ENCODE results near the gene CHST13. TPM values are rescaled to one million over a fixed set of nuclear protein-coding genes. Genes with fewer than 3 reads are reported as not detected.

CHST13 gene
- total RNA-seq, 1 experiment from 2014 or later: 0.91 TPM

- BruUV-seq (replicated peaks): no TSS peak
- Histone ChIP-seq H3K27me3 (ENCODE audit: insufficient read depth, low read length) (no peaks in the 10 kb centered on the region), H4K20me1 (ENCODE audit: insufficient read depth) (no peaks in the 10 kb centered on the region), H3K27ac (ENCODE audit: low read depth, low read length) (no peak overlapping the region), H3K79me2 (ENCODE audit: insufficient read depth, low read length) (no peaks in the 10 kb centered on the region), H3K9me3 (ENCODE audit: control insufficient read depth in 1 of 2, insufficient read depth in 1 of 2, low read depth in 1 of 2, low read length in 2 of 2) (no peaks in the 10 kb centered on the region), H3K4me3 (replicated peaks in 1 of 2; ENCODE audit: low read depth in 1 of 2, low read length in 2 of 2) (no peak overlapping the region), H3K9ac (ENCODE audit: low read length) (no peak overlapping the region), H3K36me3 (ENCODE audit: control insufficient read depth in 1 of 2, insufficient read depth in 2 of 2, low read length in 2 of 2) (no peaks in the 10 kb centered on the region), H2AFZ (ENCODE audit: low read depth, low read length, poor library complexity, severe bottlenecking) (no peak overlapping the region), H3K4me1 (ENCODE audit: control insufficient read depth in 1 of 2, insufficient read depth in 2 of 2, low read length in 2 of 2) (no peaks in the 10 kb centered on the region), H3K4me2 (ENCODE audit: low read length) (no peak overlapping the region), H3K9me2 (ENCODE audit: insufficient read depth) (no peaks in the 10 kb centered on the region)
- ChIA-PET RAD21 (ENCODE audit: low non-redundant PET in 1 of 2, low total read pairs in 2 of 2, uncharacterized antibody in 2 of 2, unreplicated experiment in 2 of 2) (no interaction called here), POLR2A (no interaction called here), CTCF (no interaction called here)
- intact Hi-C loops (cut with micrococcal nuclease): no loop called here
- DNase-seq (ENCODE audit: low read depth, low spot score) (no peak), ATAC-seq (no peak)
- TF ChIP-seq SIN3A (IDR thresholded peaks at IDR 0.05; ENCODE audit: low read depth) (no peak), ZFX (IDR thresholded peaks at IDR 0.05) (no peak)
These were observed 26.8 kb upstream of the CHST13 start for GRCh38 chr3:126496894-126497850.

GRCh38 chr3:126497956-126498355 is 26.0 kb upstream of the CHST13 start:
- H3K4me3 ChIP-seq (replicated peaks in 1 of 2; ENCODE audit: low read depth in 1 of 2, low read length in 2 of 2): no peak overlapping the region
- ATAC-seq (no peak), DNase-seq (ENCODE audit: low read depth, low spot score) (no peak)
- no peak overlapping the region for H3K9ac ChIP-seq (ENCODE audit: low read length)
- CTCF ChIA-PET: no interaction called here
- H3K79me2 ChIP-seq (ENCODE audit: insufficient read depth, low read length): no peaks in the 10 kb centered on the region
- H3K27ac ChIP-seq (ENCODE audit: low read depth, low read length): no peak overlapping the region
- POLR2A ChIA-PET: no interaction called here
- no peaks in the 10 kb centered on the region for H3K27me3 ChIP-seq (ENCODE audit: insufficient read depth, low read length)
- RAD21 ChIA-PET (ENCODE audit: low non-redundant PET in 1 of 2, low total read pairs in 2 of 2, uncharacterized antibody in 2 of 2, unreplicated experiment in 2 of 2): no interaction called here
- no peaks in the 10 kb centered on the region for H3K36me3 ChIP-seq (ENCODE audit: control insufficient read depth in 1 of 2, insufficient read depth in 2 of 2, low read length in 2 of 2)
- no peak overlapping the region for H3K4me2 ChIP-seq (ENCODE audit: low read length)
- no peaks in the 10 kb centered on the region for H4K20me1 ChIP-seq (ENCODE audit: insufficient read depth)
- no peaks in the 10 kb centered on the region for H3K4me1 ChIP-seq (ENCODE audit: control insufficient read depth in 1 of 2, insufficient read depth in 2 of 2, low read length in 2 of 2)
- intact Hi-C loops (cut with micrococcal nuclease): no loop called here
- BruUV-seq (replicated peaks): no TSS peak
- no peaks in the 10 kb centered on the region for H3K9me2 ChIP-seq (ENCODE audit: insufficient read depth)
- no peaks in the 10 kb centered on the region for H3K9me3 ChIP-seq (ENCODE audit: control insufficient read depth in 1 of 2, insufficient read depth in 1 of 2, low read depth in 1 of 2, low read length in 2 of 2)
- no peak overlapping the region for H2AFZ ChIP-seq (ENCODE audit: low read depth, low read length, poor library complexity, severe bottlenecking)
- TF ChIP-seq EZH2phosphoT487 (IDR thresholded peaks at IDR 0.05; ENCODE audit: borderline replicate concordance): no peak
- no peak for TF ChIP-seq EZH2 (IDR thresholded peaks at IDR 0.05)
- TF ChIP-seq CEBPB (IDR thresholded peaks at IDR 0.05; ENCODE audit: low read depth): no peak
- TF ChIP-seq CBX3 (IDR thresholded peaks at IDR 0.05; ENCODE audit: low read depth): no peak
- no peak for TF ChIP-seq TCF7L2 (IDR thresholded peaks at IDR 0.05; ENCODE audit: borderline replicate concordance, extremely low read depth, insufficient read depth, insufficient read length)
- TF ChIP-seq EGR1 (IDR thresholded peaks at IDR 0.05; ENCODE audit: low read depth): no peak
- no peak for TF ChIP-seq SP1 (IDR thresholded peaks at IDR 0.05; ENCODE audit: low read depth)
- TF ChIP-seq ZFX (IDR thresholded peaks at IDR 0.05): no peak
- no peak for TF ChIP-seq REST (IDR thresholded peaks at IDR 0.05; ENCODE audit: low read depth)
- no peak for TF ChIP-seq POLR2A (IDR thresholded peaks at IDR 0.05; ENCODE audit: borderline replicate concordance, extremely low read depth, insufficient read depth, insufficient read length)
- no peak for TF ChIP-seq MAX (IDR thresholded peaks at IDR 0.05)
- TF ChIP-seq YY1 (IDR thresholded peaks at IDR 0.05; ENCODE audit: extremely low read depth, insufficient replicate concordance, low read depth, low read length): no peak
- no peak for TF ChIP-seq JUND (IDR thresholded peaks at IDR 0.05)
- no peak for TF ChIP-seq SIN3A (IDR thresholded peaks at IDR 0.05; ENCODE audit: low read depth)
- TF ChIP-seq ZBTB33 (IDR thresholded peaks at IDR 0.05; ENCODE audit: extremely low read depth, insufficient replicate concordance, low read length): no peak

Data from HCT116 (cell line).